ENCODE measurements around the gene HS6ST3.
"Not testable (repeated sequence)": the region's sequence is repeated elsewhere in the genome, so short reads cannot be mapped to it uniquely, and the experiment has no call there.

The HS6ST3 gene

GRCh38 chr13:96710166-96710862 lies 620.4 kb downstream of the HS6ST3 start:
- no peak for DNase-seq (ENCODE audit: low read depth in 2 of 2, low spot score in 1 of 2)

- no peak for DNase-seq (ENCODE audit: low read depth in 2 of 2, low spot score in 1 of 2)
Measured at GRCh38 chr13:96720446-96720845, 630.5 kb downstream of the HS6ST3 start.

- DNase-seq (ENCODE audit: low read depth in 2 of 2, low spot score in 1 of 2) = no peak
Measured at GRCh38 chr13:96726651-96727050, 636.7 kb downstream of the HS6ST3 start.

GRCh38 chr13:96728463-96728862 lies 638.6 kb downstream of the HS6ST3 start:
- DNase-seq (ENCODE audit: low read depth in 2 of 2, low spot score in 1 of 2) = no peak

- DNase-seq (ENCODE audit: low read depth in 2 of 2, low spot score in 1 of 2) = no peak
Measured at GRCh38 chr13:96730676-96731075, 640.8 kb downstream of the HS6ST3 start.

- DNase-seq (ENCODE audit: low read depth in 2 of 2, low spot score in 1 of 2) = no peak
Measured at GRCh38 chr13:96734499-96734898, 644.6 kb downstream of the HS6ST3 start.

GRCh38 chr13:96741779-96742178 lies 651.9 kb downstream of the HS6ST3 start:
- DNase-seq (ENCODE audit: low read depth in 2 of 2, low spot score in 1 of 2) = no peak

GRCh38 chr13:96743296-96744089 lies 653.6 kb downstream of the HS6ST3 start:
- no peak for DNase-seq (ENCODE audit: low read depth in 2 of 2, low spot score in 1 of 2)

- no peak for DNase-seq (ENCODE audit: low read depth in 2 of 2, low spot score in 1 of 2)
Measured at GRCh38 chr13:96744367-96745331, 654.7 kb downstream of the HS6ST3 start.

- DNase-seq (ENCODE audit: low read depth in 2 of 2, low spot score in 1 of 2) = no peak
Measured at GRCh38 chr13:96746886-96747285, 657.0 kb downstream of the HS6ST3 start.

GRCh38 chr13:96749825-96750224 lies 659.9 kb downstream of the HS6ST3 start:
- DNase-seq (ENCODE audit: low read depth in 2 of 2, low spot score in 1 of 2) = no peak

GRCh38 chr13:96751089-96751488 lies 661.2 kb downstream of the HS6ST3 start:
- DNase-seq (ENCODE audit: low read depth in 2 of 2, low spot score in 1 of 2) = no peak

- no peak for DNase-seq (ENCODE audit: low read depth in 2 of 2, low spot score in 1 of 2)
Measured at GRCh38 chr13:96762876-96763275, 673.0 kb downstream of the HS6ST3 start.

GRCh38 chr13:96766306-96766705 lies 676.4 kb downstream of the HS6ST3 start:
- DNase-seq (ENCODE audit: low read depth in 2 of 2, low spot score in 1 of 2) = no peak

GRCh38 chr13:96768524-96768923 lies 678.6 kb downstream of the HS6ST3 start:
- no peak for DNase-seq (ENCODE audit: low read depth in 2 of 2, low spot score in 1 of 2)

GRCh38 chr13:96769874-96770273 lies 680.0 kb downstream of the HS6ST3 start:
- no peak for DNase-seq (ENCODE audit: low read depth in 2 of 2, low spot score in 1 of 2)

- DNase-seq (ENCODE audit: low read depth in 2 of 2, low spot score in 1 of 2) = no peak
Measured at GRCh38 chr13:96771486-96772367, 681.8 kb downstream of the HS6ST3 start.

- no peak for DNase-seq (ENCODE audit: low read depth in 2 of 2, low spot score in 1 of 2)
Measured at GRCh38 chr13:96772426-96772825, 682.5 kb downstream of the HS6ST3 start.

GRCh38 chr13:96778302-96778701 lies 688.4 kb downstream of the HS6ST3 start:
- DNase-seq (ENCODE audit: low read depth in 2 of 2, low spot score in 1 of 2) = not testable (repeated sequence)

GRCh38 chr13:96779691-96780090 lies 689.8 kb downstream of the HS6ST3 start:
- DNase-seq (ENCODE audit: low read depth in 2 of 2, low spot score in 1 of 2) = no peak
